PC-3 (cell line): ENCODE measurements around the gene EPB41. TPM values are rescaled to one million over a fixed set of nuclear protein-coding genes. Genes with fewer than 3 reads are reported as not detected.

Source experiments
- ATAC-seq: fragments of 200-7000 bp; cut with Tn5 transposase; 2 replicates; pipeline ENCODE4 v1.9.1; 2020; ENCODE audit warnings: mild to moderate bottlenecking, moderate library complexity
- BruUV-seq: library from RNA; stranded (reverse); fragments of 400-500 nt; replicated peaks from 2 replicates; lab custom pipeline; 2021; lab: Mats Ljungman, UMichigan
- CTCF ChIA-PET: fragments of 300-600 bp; sonication (Branson Sonifier 250); formaldehyde crosslinking; loops from one replicate; lab custom pipeline; 2022; ENCODE audit warnings: antibody characterized with exemption; lab: Charles Lee
- POLR2A ChIA-PET: fragments of 300-600 bp; sonication (Branson Sonifier 250); formaldehyde crosslinking; loops from one replicate; lab custom pipeline; 2022; ENCODE audit warnings: antibody characterized with exemption; ENCODE audit not compliant: unreplicated experiment; lab: Charles Lee
- DNase-seq: peaks from one replicate; pipeline ENCODE4 v3.0.0-alpha.2; 2015
- H2AFZ ChIP-seq: fragments of 300-600 bp; sonication (generic); 2 replicates; pipeline ENCODE4 v1.6.0; 2016; ENCODE audit warnings: antibody characterized with exemption, low read length
- H3F3A ChIP-seq: fragments of 300-600 bp; sonication (generic); one replicate; pipeline ENCODE4 v1.6.0; 2017; ENCODE audit warnings: antibody characterized with exemption, low read length, control low read depth, mild to moderate bottlenecking; ENCODE audit not compliant: unreplicated experiment
- H3K27ac ChIP-seq: fragments of 300-600 bp; sonication (generic); 2 replicates; pipeline ENCODE4 v1.5.1; 2016; ENCODE audit warnings: mild to moderate bottlenecking, low read length
- H3K27me3 ChIP-seq: fragments of 300-600 bp; sonication (generic); 2 replicates; pipeline ENCODE4 v1.6.1; 2016; ENCODE audit warnings: low read length, mixed read lengths
- H3K36me3 ChIP-seq: fragments of 300-600 bp; sonication (generic); 2 replicates; pipeline ENCODE4 v1.6.1; 2016; ENCODE audit warnings: low read depth, mixed run types, low read length, mixed read lengths
- H3K4me1 ChIP-seq: fragments of 300-600 bp; sonication (generic); 2 replicates; pipeline ENCODE4 v1.5.1; 2016; ENCODE audit warnings: low read length; ENCODE audit not compliant: insufficient read depth
- H3K4me2 ChIP-seq: fragments of 300-600 bp; sonication (generic); 2 replicates; pipeline ENCODE4 v1.6.0; 2016; ENCODE audit warnings: low read length
- H3K4me3 ChIP-seq: fragments of 300-600 bp; sonication (generic); 2 replicates; pipeline ENCODE4 v1.5.1; 2016; ENCODE audit warnings: mild to moderate bottlenecking, low read length, mixed read lengths
- H3K79me2 ChIP-seq: fragments of 300-600 bp; sonication (generic); 2 replicates; pipeline ENCODE4 v1.6.1; 2017; ENCODE audit warnings: low read length, mixed read lengths
- H3K9ac ChIP-seq: fragments of 300-600 bp; sonication (generic); 2 replicates; pipeline ENCODE4 v1.6.0; 2016; ENCODE audit warnings: mild to moderate bottlenecking, low read length
- H3K9me2 ChIP-seq: fragments of 300-600 bp; sonication (generic); replicated peaks from 2 replicates; pipeline ENCODE4 v1.6.1; 2016; ENCODE audit warnings: mixed run types, low read length, mixed read lengths
- H3K9me3 ChIP-seq: fragments of 300-600 bp; sonication (generic); 2 replicates; pipeline ENCODE4 v1.6.1; 2016; ENCODE audit warnings: low read length, mixed read lengths
- H4K20me1 ChIP-seq: fragments of 300-600 bp; sonication (generic); 2 replicates; pipeline ENCODE4 v1.6.1; 2016; ENCODE audit warnings: low read length, mixed read lengths
- CTCF ChIP-seq: fragments of 300-600 bp; sonication (generic); conservative IDR thresholded peaks from 2 replicates; pipeline ENCODE4 v1.5.1; 2017; ENCODE audit warnings: antibody characterized with exemption, low read depth, mild to moderate bottlenecking, low read length
- EZH2 ChIP-seq: fragments of 300-600 bp; sonication (generic); IDR thresholded peaks from one replicate; pipeline ENCODE4 v1.6.1; 2017; ENCODE audit warnings: antibody characterized with exemption, mild to moderate bottlenecking, low read length; ENCODE audit not compliant: unreplicated experiment
- EZH2phosphoT487 ChIP-seq: fragments of 300-600 bp; sonication (generic); IDR thresholded peaks from 2 replicates; pipeline ENCODE4 v1.6.1; 2018; ENCODE audit warnings: mild to moderate bottlenecking, antibody characterized with exemption, low read length, borderline replicate concordance
- intact Hi-C: fragments of 100-400 bp; cut with micrococcal nuclease; formaldehyde crosslinking; loops from 2 replicates; pipeline ENCODE4 v1.9.0; 2023
- total RNA-seq: library from RNA; depleted of rRNA; stranded (reverse); fragments of >200 nt; gene quantifications from 2 replicates; pipeline ENCODE4 v1.2.3, GENCODE V29; 2014

The EPB41 gene
- total RNA-seq, 1 experiment from 2014 or later, result 44.9 TPM

GRCh38 chr1:29112705-29113412, 198.5 kb downstream of the EPB41 start:
- TF ChIP-seq EZH2, result no peak
- no peak for TF ChIP-seq CTCF
- no peak for TF ChIP-seq EZH2phosphoT487
- intact Hi-C loops, result no loop called here

GRCh38 chr1:29113413-29114117, 199.2 kb downstream of the EPB41 start:
- no peak for ATAC-seq
- H3K9me2 ChIP-seq, result no peaks in the 10 kb centered on the region
- no peak for TF ChIP-seq EZH2
- TF ChIP-seq EZH2phosphoT487, result no peak
- no peak for TF ChIP-seq CTCF
- H3F3A ChIP-seq, result no peaks in the 10 kb centered on the region
- no peak for DNase-seq
- H2AFZ ChIP-seq, result no peak overlapping the region
- ChIA-PET POLR2A (no interaction called here), CTCF (no interaction called here)
- no peaks in the 10 kb centered on the region for H4K20me1 ChIP-seq
- no peaks in the 10 kb centered on the region for H3K79me2 ChIP-seq
- H3K9me3 ChIP-seq, result no peaks in the 10 kb centered on the region
- no peak overlapping the region for H3K27ac ChIP-seq
- H3K4me2 ChIP-seq, result no peak overlapping the region
- H3K4me1 ChIP-seq, result no peaks in the 10 kb centered on the region
- no peaks in the 10 kb centered on the region for H3K27me3 ChIP-seq
- intact Hi-C loops, result no loop called here
- H3K4me3 ChIP-seq, result no peak overlapping the region
- no peaks in the 10 kb centered on the region for H3K36me3 ChIP-seq
- H3K9ac ChIP-seq, result no peak overlapping the region
- no TSS peak for BruUV-seq

More at GRCh38 chr1:29112705-29113412, 198.5 kb downstream of the EPB41 start:
- no peak overlapping the region for H3K27ac ChIP-seq
- H3K36me3 ChIP-seq, result no peaks in the 10 kb centered on the region
- ChIA-PET CTCF (no interaction called here), POLR2A (no interaction called here)
- H4K20me1 ChIP-seq, result no peaks in the 10 kb centered on the region
- H3K4me3 ChIP-seq, result no peak overlapping the region
- no peak for ATAC-seq
- H3K4me2 ChIP-seq, result no peak overlapping the region
- no peaks in the 10 kb centered on the region for H3F3A ChIP-seq
- DNase-seq, result no peak
- H3K27me3 ChIP-seq, result no peaks in the 10 kb centered on the region
- H3K4me1 ChIP-seq, result no peaks in the 10 kb centered on the region
- no peaks in the 10 kb centered on the region for H3K79me2 ChIP-seq
- H3K9me2 ChIP-seq, result no peaks in the 10 kb centered on the region
- no peaks in the 10 kb centered on the region for H3K9me3 ChIP-seq
- H3K9ac ChIP-seq, result no peak overlapping the region
- no peak overlapping the region for H2AFZ ChIP-seq
- BruUV-seq, result no TSS peak

- ChIA-PET CTCF (no interaction called here), POLR2A (no interaction called here)
- Histone ChIP-seq H3K9ac (no peak overlapping the region), H3K4me3 (no peak overlapping the region), H4K20me1 (no peaks in the 10 kb centered on the region), H3K9me3 (no peaks in the 10 kb centered on the region), H3K79me2 (no peaks in the 10 kb centered on the region), H3K4me2 (no peak overlapping the region), H3K4me1 (no peaks in the 10 kb centered on the region), H3K36me3 (no peaks in the 10 kb centered on the region), H3K27ac (no peak overlapping the region), H3K27me3 (no peaks in the 10 kb centered on the region), H3F3A (no peaks in the 10 kb centered on the region), H3K9me2 (no peaks in the 10 kb centered on the region), H2AFZ (no peak overlapping the region)
- DNase-seq, result no peak
- TF ChIP-seq CTCF (no peak), EZH2 (no peak), EZH2phosphoT487 (no peak)
- no peak for ATAC-seq
- intact Hi-C loops, result no loop called here
- no TSS peak for BruUV-seq
These were observed 200.3 kb downstream of the EPB41 start for GRCh38 chr1:29114654-29115053.
